ENCODE results near the gene PPHLN1. TPM values are rescaled to one million over a fixed set of nuclear protein-coding genes. Genes with fewer than 3 reads are reported as not detected.
A peak's percentile ranks its signal among the peaks of the same experiment; 100 is the strongest.

Gene PPHLN1
- total RNA-seq, 1 experiment from 2014 or later: 87.6 TPM

GRCh38 chr12:42442311-42442759 lies 116.4 kb downstream of the PPHLN1 start:
- no TSS peak for BruUV-seq (replicated peaks)
- peaks cover 7% of the 10 kb centered on the region for H3K4me1 Mint-ChIP-seq (ENCODE audit: low read depth, unreplicated experiment)
- peaks cover 4% of the 10 kb centered on the region for H3K36me3 ChIP-seq (ENCODE audit: control insufficient read depth, insufficient read depth, low read length)
- intact Hi-C loops (cut with micrococcal nuclease; ENCODE audit: unreplicated experiment): no loop called here
- peaks cover 33% of the 10 kb centered on the region for H3K36me3 Mint-ChIP-seq (ENCODE audit: insufficient read depth, unreplicated experiment)
- no peak for TF ChIP-seq CTCF (IDR thresholded peaks at IDR 0.05; ENCODE audit: insufficient read depth in 1 of 2, low read depth in 1 of 2, low read length in 1 of 2, severe bottlenecking in 1 of 2, unreplicated experiment in 1 of 2)
- peak overlapping the region; percentile 77 for H3K27ac Mint-ChIP-seq (ENCODE audit: unreplicated experiment)
- H3K4me1 ChIP-seq: peaks cover 44% of the 10 kb centered on the region
- H3K4me3 ChIP-seq (ENCODE audit: low read depth, low read length): no peak overlapping the region
- H3K9me3 Mint-ChIP-seq (ENCODE audit: unreplicated experiment): no peaks in the 10 kb centered on the region
- ChIA-PET POLR2A (no interaction called here), CTCF (interaction anchor here (0.9 to 1.6 kb wide), 3 partner anchors 40 to 70 kb away, joined by 3 to 4 read pairs (median 3); no protein-coding TSS in a partner anchor)
- H3K9me3 ChIP-seq: peaks cover 9% of the 10 kb centered on the region; the same call in 1 of the 2 replicates
- H3K4me3 Mint-ChIP-seq (ENCODE audit: unreplicated experiment): peak overlapping the region; percentile 20
- peak; percentile 61 to 78 for DNase-seq
- no peaks in the 10 kb centered on the region for H3K27me3 ChIP-seq (replicated peaks; ENCODE audit: control insufficient read depth, insufficient read depth, low read length)
- H3K27me3 Mint-ChIP-seq (ENCODE audit: insufficient read depth, unreplicated experiment): no peaks in the 10 kb centered on the region

GRCh38 chr12:42442888-42443287 lies 116.9 kb downstream of the PPHLN1 start:
- intact Hi-C loops (cut with micrococcal nuclease; ENCODE audit: unreplicated experiment): no loop called here
- no peak for TF ChIP-seq CTCF (IDR thresholded peaks at IDR 0.05; ENCODE audit: insufficient read depth in 1 of 2, low read depth in 1 of 2, low read length in 1 of 2, severe bottlenecking in 1 of 2, unreplicated experiment in 1 of 2)
- H3K27ac Mint-ChIP-seq (ENCODE audit: unreplicated experiment): peak overlapping the region; percentile 77
- POLR2A ChIA-PET: no interaction called here
- peaks cover 7% of the 10 kb centered on the region for H3K4me1 Mint-ChIP-seq (ENCODE audit: low read depth, unreplicated experiment)
- Histone ChIP-seq H3K27me3 (replicated peaks; ENCODE audit: control insufficient read depth, insufficient read depth, low read length) (no peaks in the 10 kb centered on the region), H3K4me3 (ENCODE audit: low read depth, low read length) (no peak overlapping the region), H3K4me1 (peaks cover 44% of the 10 kb centered on the region), H3K36me3 (ENCODE audit: control insufficient read depth, insufficient read depth, low read length) (peaks cover 4% of the 10 kb centered on the region), H3K9me3 (peaks cover 9% of the 10 kb centered on the region; the same call in 1 of the 2 replicates)
- peak overlapping the region; percentile 20 for H3K4me3 Mint-ChIP-seq (ENCODE audit: unreplicated experiment)
- no peak for DNase-seq
- BruUV-seq (replicated peaks): no TSS peak
- H3K36me3 Mint-ChIP-seq (ENCODE audit: insufficient read depth, unreplicated experiment): peaks cover 33% of the 10 kb centered on the region
- H3K9me3 Mint-ChIP-seq (ENCODE audit: unreplicated experiment): no peaks in the 10 kb centered on the region
- H3K27me3 Mint-ChIP-seq (ENCODE audit: insufficient read depth, unreplicated experiment): no peaks in the 10 kb centered on the region
- CTCF ChIA-PET: interaction anchor here (1.2 to 1.6 kb wide), 2 partner anchors 39 to 64 kb away, joined by 3 to 4 read pairs; no protein-coding TSS in a partner anchor

- ChIA-PET POLR2A (no interaction called here), CTCF (no interaction called here)
- Mint-ChIP-seq H3K27ac (ENCODE audit: unreplicated experiment) (no peak overlapping the region), H3K4me1 (ENCODE audit: low read depth, unreplicated experiment) (peaks cover 7% of the 10 kb centered on the region), H3K36me3 (ENCODE audit: insufficient read depth, unreplicated experiment) (peaks cover 46% of the 10 kb centered on the region), H3K9me3 (ENCODE audit: unreplicated experiment) (no peaks in the 10 kb centered on the region), H3K4me3 (ENCODE audit: unreplicated experiment) (no peak overlapping the region), H3K27me3 (ENCODE audit: insufficient read depth, unreplicated experiment) (no peaks in the 10 kb centered on the region)
- peaks cover 39% of the 10 kb centered on the region for H3K4me1 ChIP-seq
- H3K9me3 ChIP-seq: peaks cover 9% of the 10 kb centered on the region; the same call in 1 of the 2 replicates
- no peak for DNase-seq
- BruUV-seq (replicated peaks): no TSS peak
- H3K4me3 ChIP-seq (ENCODE audit: low read depth, low read length): no peak overlapping the region
- no peaks in the 10 kb centered on the region for H3K27me3 ChIP-seq (replicated peaks; ENCODE audit: control insufficient read depth, insufficient read depth, low read length)
- H3K36me3 ChIP-seq (ENCODE audit: control insufficient read depth, insufficient read depth, low read length): peaks cover 4% of the 10 kb centered on the region
- no peak for TF ChIP-seq CTCF (IDR thresholded peaks at IDR 0.05; ENCODE audit: insufficient read depth in 1 of 2, low read depth in 1 of 2, low read length in 1 of 2, severe bottlenecking in 1 of 2, unreplicated experiment in 1 of 2)
- intact Hi-C loops (cut with micrococcal nuclease; ENCODE audit: unreplicated experiment): no loop called here
Measured at GRCh38 chr12:42444192-42444943, 118.4 kb downstream of the PPHLN1 start.
